ENCODE data around the gene LTBP1.

Gene LTBP1

DNA sequence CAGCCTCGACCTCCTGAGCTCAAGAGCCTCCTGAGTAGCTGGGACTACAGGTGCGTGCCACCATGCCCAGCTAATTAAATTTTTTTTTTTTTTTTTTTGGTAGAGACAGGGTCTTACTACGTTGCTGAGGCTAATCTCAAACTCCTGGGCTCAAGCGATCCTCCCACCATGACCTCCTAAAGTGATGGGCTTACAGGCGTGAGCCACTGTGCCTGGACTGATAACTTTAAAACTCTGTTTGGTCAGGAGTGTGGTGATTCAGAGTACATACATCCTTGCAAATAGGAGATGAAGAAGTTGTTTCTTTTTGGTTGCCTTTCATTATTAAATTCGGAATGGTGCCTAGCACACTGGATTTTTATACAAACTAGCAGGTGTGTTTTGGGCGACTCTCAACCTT lies 73.0 kb downstream of the LTBP1 start:
- no peaks in the 10 kb centered on the region for H3K9me3 ChIP-seq (ENCODE audit: control insufficient read depth, insufficient read depth, low read length)
- peaks cover 51% of the 10 kb centered on the region for H3K36me3 ChIP-seq (ENCODE audit: control insufficient read depth, low read length)
- H4K20me1 ChIP-seq (ENCODE audit: control insufficient read depth, insufficient read depth, low read depth, low read length): no peaks in the 10 kb centered on the region
- no peak overlapping the region for H3K4me3 ChIP-seq (ENCODE audit: low read length)
- peaks cover 7% of the 10 kb centered on the region; the same call in 1 of the 2 replicates for H3K4me1 ChIP-seq (ENCODE audit: control insufficient read depth, low read length)
- no peak overlapping the region for H3K4me2 ChIP-seq (ENCODE audit: low read length)
- no peaks in the 10 kb centered on the region for H3F3A ChIP-seq (ENCODE audit: control insufficient read depth, insufficient read depth)
- H3K9me2 ChIP-seq (replicated peaks; ENCODE audit: control insufficient read depth, low read length): no peaks in the 10 kb centered on the region
- no peaks in the 10 kb centered on the region for H3K27me3 ChIP-seq (ENCODE audit: control insufficient read depth, low read length)
- no peak for TF ChIP-seq EZH2phosphoT487 (IDR thresholded peaks at IDR 0.05; ENCODE audit: borderline replicate concordance, low read length)
- TF ChIP-seq, protein P1, sequence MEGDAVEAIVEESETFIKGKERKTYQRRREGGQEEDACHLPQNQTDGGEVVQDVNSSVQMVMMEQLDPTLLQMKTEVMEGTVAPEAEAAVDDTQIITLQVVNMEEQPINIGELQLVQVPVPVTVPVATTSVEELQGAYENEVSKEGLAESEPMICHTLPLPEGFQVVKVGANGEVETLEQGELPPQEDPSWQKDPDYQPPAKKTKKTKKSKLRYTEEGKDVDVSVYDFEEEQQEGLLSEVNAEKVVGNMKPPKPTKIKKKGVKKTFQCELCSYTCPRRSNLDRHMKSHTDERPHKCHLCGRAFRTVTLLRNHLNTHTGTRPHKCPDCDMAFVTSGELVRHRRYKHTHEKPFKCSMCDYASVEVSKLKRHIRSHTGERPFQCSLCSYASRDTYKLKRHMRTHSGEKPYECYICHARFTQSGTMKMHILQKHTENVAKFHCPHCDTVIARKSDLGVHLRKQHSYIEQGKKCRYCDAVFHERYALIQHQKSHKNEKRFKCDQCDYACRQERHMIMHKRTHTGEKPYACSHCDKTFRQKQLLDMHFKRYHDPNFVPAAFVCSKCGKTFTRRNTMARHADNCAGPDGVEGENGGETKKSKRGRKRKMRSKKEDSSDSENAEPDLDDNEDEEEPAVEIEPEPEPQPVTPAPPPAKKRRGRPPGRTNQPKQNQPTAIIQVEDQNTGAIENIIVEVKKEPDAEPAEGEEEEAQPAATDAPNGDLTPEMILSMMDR (IDR thresholded peaks at IDR 0.05; ENCODE audit: low read depth, low read length, poor library complexity, severe bottlenecking): no peak
- H3K79me2 ChIP-seq (ENCODE audit: control insufficient read depth, low read length): peaks cover 48% of the 10 kb centered on the region
- no peak overlapping the region for H3K27ac ChIP-seq (ENCODE audit: low read depth, low read length)

DNA sequence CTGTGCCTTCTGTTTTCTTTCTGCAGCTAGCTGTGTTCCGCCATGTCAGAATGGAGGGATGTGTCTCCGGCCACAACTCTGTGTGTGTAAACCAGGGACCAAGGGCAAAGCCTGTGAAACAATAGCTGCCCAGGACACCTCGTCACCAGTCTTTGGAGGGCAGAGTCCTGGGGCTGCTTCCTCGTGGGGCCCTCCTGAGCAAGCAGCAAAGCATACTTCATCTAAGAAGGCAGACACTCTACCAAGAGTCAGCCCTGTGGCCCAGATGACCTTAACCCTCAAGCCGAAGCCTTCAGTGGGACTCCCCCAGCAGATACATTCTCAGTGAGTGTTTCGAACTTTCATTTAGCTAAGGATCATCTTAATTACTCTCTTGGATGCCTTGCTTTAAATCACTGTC lies 74.1 kb downstream of the LTBP1 start:
- H3K36me3 ChIP-seq (ENCODE audit: control insufficient read depth, low read length): peaks cover 60% of the 10 kb centered on the region
- H3K27ac ChIP-seq (ENCODE audit: low read depth, low read length): no peak overlapping the region
- H3K79me2 ChIP-seq (ENCODE audit: control insufficient read depth, low read length): peaks cover 39% of the 10 kb centered on the region
- TF ChIP-seq EZH2phosphoT487 (IDR thresholded peaks at IDR 0.05; ENCODE audit: borderline replicate concordance, low read length): no peak
- TF ChIP-seq, protein P1 (IDR thresholded peaks at IDR 0.05; ENCODE audit: low read depth, low read length, poor library complexity, severe bottlenecking): no peak
- no peaks in the 10 kb centered on the region for H3F3A ChIP-seq (ENCODE audit: control insufficient read depth, insufficient read depth)
- no peaks in the 10 kb centered on the region for H3K27me3 ChIP-seq (ENCODE audit: control insufficient read depth, low read length)
- H3K4me1 ChIP-seq (ENCODE audit: control insufficient read depth, low read length): peaks cover 7% of the 10 kb centered on the region; the same call in 1 of the 2 replicates
- H3K4me3 ChIP-seq (ENCODE audit: low read length): no peak overlapping the region
- no peaks in the 10 kb centered on the region for H3K9me2 ChIP-seq (replicated peaks; ENCODE audit: control insufficient read depth, low read length)
- H4K20me1 ChIP-seq (ENCODE audit: control insufficient read depth, insufficient read depth, low read depth, low read length): no peaks in the 10 kb centered on the region
- no peaks in the 10 kb centered on the region for H3K9me3 ChIP-seq (ENCODE audit: control insufficient read depth, insufficient read depth, low read length)
- no peak overlapping the region for H3K4me2 ChIP-seq (ENCODE audit: low read length)

DNA sequence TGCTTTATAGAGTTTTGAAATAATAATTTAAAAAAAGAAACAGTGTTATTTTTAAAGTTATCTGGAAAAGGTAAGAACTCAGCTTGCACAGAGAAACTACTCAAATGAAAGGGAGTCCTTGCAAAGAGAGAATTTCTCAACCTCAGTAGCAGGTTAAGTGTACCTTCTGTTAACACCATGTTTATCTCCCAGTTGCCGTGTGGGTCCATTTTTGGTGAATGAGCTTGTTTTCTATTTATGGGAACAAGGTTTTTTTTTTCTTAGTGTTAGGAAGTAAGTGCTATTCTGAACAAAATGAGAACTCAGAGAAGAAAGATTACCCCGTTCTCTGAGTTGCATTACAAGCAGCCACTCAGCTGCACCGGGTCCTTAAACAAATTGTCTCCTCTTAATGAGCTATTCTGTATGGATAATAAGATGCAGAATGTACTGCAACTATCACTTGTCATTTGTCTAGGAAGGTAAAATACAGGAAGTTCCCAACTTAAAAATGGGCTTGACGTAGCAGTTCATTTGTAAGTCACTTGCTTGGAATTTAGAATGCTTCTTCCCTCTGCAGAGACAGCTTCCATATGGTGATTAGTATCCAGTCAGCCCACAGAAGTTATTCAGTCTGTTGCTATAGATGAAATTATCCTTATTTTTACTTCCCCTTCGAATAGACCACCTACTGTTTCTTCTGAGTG lies 74.9 kb downstream of the LTBP1 start:
- no peaks in the 10 kb centered on the region for H3K27me3 ChIP-seq (ENCODE audit: control insufficient read depth, low read length)
- H4K20me1 ChIP-seq (ENCODE audit: control insufficient read depth, insufficient read depth, low read depth, low read length): no peaks in the 10 kb centered on the region
- H3K27ac ChIP-seq (ENCODE audit: low read depth, low read length): no peak overlapping the region
- no peaks in the 10 kb centered on the region for H3K9me3 ChIP-seq (ENCODE audit: control insufficient read depth, insufficient read depth, low read length)
- H3K4me2 ChIP-seq (ENCODE audit: low read length): no peak overlapping the region
- no peaks in the 10 kb centered on the region for H3F3A ChIP-seq (ENCODE audit: control insufficient read depth, insufficient read depth)
- H3K36me3 ChIP-seq (ENCODE audit: control insufficient read depth, low read length): peaks cover 68% of the 10 kb centered on the region
- H3K4me1 ChIP-seq (ENCODE audit: control insufficient read depth, low read length): peaks cover 7% of the 10 kb centered on the region; the same call in 1 of the 2 replicates
- peaks cover 32% of the 10 kb centered on the region for H3K79me2 ChIP-seq (ENCODE audit: control insufficient read depth, low read length)
- TF ChIP-seq, protein P1 (IDR thresholded peaks at IDR 0.05; ENCODE audit: low read depth, low read length, poor library complexity, severe bottlenecking): no peak
- TF ChIP-seq EZH2phosphoT487 (IDR thresholded peaks at IDR 0.05; ENCODE audit: borderline replicate concordance, low read length): no peak
- no peaks in the 10 kb centered on the region for H3K9me2 ChIP-seq (replicated peaks; ENCODE audit: control insufficient read depth, low read length)
- H3K4me3 ChIP-seq (ENCODE audit: low read length): no peak overlapping the region

Measured in DOHH2 (cell line).